ENCODE data around the gene ANKZF1.
"Not testable (repeated sequence)": the region's sequence is repeated elsewhere in the genome, so short reads cannot be mapped to it uniquely, and the experiment has no call there.

Gene ANKZF1, protein sequence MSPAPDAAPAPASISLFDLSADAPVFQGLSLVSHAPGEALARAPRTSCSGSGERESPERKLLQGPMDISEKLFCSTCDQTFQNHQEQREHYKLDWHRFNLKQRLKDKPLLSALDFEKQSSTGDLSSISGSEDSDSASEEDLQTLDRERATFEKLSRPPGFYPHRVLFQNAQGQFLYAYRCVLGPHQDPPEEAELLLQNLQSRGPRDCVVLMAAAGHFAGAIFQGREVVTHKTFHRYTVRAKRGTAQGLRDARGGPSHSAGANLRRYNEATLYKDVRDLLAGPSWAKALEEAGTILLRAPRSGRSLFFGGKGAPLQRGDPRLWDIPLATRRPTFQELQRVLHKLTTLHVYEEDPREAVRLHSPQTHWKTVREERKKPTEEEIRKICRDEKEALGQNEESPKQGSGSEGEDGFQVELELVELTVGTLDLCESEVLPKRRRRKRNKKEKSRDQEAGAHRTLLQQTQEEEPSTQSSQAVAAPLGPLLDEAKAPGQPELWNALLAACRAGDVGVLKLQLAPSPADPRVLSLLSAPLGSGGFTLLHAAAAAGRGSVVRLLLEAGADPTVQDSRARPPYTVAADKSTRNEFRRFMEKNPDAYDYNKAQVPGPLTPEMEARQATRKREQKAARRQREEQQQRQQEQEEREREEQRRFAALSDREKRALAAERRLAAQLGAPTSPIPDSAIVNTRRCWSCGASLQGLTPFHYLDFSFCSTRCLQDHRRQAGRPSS

DNA sequence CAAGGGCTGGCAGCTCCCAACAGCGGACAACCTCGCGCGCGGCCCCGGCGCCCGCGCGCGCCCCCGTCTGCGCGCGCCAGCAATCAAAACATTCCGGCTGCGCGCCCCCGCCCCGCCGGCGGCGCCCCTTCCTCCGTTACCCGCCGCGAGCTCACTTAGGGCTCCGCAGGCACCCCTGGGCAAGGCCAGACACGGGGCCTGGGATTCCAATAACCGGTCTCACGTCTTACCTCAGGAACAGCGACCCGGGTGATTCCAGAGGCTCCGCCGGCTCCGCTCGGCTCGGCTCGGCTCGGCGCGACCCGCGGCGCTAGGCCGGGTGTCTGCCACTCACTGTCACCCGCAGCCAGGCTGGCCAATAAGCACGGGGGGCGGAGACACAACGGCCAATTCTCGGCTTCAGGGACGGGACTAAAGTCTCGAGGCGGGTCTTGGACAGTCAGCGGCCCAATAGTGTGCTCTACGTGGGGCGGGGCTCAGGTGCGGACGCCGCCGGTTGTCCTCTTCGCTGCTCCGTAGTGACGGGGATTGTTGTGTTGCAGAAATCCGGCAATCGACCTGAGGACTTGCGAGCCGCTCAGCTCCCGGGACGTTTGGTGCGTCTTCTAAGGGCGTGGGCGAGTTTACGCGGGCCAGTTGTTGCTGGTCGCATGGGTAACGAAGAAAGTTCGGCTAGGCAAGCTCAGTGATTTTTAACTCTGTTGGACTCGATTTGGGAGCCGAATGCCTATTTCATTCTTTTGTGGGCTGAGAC is at the start of gene ANKZF1, which contains the start of gene ATG9A:
ANKZF1 (plus strand) TSS at position 502 of the 754 bp plus-strand sequence. CDS start 452 bp downstream, outside the sequence.
ATG9A (minus strand) TSS at position 332 of the 754 bp plus-strand sequence. CDS start 1,612 bp downstream, outside the sequence.
- peak; percentile 99 for DNase-seq

- DNase-seq, result no peak
Measured at GRCh38 chr2:219180961-219181360, 48.6 kb upstream of the ANKZF1 start.

GRCh38 chr2:219181531-219181930 is 48.1 kb upstream of the ANKZF1 start:
- DNase-seq, result no peak

GRCh38 chr2:219182331-219183150 is 47.1 kb upstream of the ANKZF1 start:
- no peak for DNase-seq

DNA sequence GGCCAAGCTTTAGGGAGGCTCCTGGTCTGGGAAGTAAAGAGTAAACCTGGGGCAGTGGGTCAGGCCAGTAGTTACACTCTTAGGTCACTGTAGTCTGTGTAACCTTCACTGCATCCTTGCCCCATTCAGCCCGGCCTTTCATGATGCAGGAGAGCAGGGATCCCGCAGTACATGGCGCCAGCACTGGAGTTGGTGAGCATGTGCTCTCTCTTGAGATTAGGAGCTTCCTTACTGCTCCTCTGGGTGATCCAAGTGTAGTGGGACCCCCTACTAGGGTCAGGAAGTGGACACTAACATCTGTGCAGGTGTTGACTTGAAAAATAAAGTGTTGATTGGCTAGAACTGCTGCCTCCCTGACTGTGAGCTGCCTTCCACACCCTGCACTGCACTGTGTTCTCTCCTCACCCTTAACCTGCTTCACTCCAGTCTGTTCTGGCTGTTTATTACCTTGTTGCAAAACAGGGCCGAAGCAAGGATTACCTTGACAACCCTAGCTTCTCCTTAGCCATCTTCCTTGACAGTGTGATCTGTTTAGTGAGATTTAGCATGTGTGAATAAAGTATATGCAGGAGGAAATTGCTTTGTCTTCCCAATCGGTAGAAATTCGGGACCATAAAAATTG is 46.3 kb upstream of the ANKZF1 start:
- DNase-seq, result no peak

DNA sequence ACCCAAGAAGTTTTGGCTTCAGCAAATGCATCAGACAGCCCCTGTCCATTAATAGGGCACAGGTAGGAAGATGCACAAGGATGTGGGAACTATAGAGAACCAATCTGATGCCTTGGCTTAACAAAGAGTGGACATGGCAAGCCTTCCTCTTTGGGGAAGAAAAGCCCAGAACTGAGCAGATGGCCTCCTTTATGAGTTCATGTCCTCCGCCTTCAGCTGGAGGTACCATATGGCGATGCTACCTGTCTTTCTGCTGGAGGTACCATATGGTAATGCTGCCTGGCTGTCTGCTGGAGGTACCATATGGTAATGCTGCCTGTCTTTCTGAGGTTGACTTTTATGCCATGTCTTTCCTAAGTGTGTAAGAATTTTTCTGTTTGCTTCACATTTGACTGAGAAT is 45.5 kb upstream of the ANKZF1 start:
- DNase-seq, result no peak

DNA sequence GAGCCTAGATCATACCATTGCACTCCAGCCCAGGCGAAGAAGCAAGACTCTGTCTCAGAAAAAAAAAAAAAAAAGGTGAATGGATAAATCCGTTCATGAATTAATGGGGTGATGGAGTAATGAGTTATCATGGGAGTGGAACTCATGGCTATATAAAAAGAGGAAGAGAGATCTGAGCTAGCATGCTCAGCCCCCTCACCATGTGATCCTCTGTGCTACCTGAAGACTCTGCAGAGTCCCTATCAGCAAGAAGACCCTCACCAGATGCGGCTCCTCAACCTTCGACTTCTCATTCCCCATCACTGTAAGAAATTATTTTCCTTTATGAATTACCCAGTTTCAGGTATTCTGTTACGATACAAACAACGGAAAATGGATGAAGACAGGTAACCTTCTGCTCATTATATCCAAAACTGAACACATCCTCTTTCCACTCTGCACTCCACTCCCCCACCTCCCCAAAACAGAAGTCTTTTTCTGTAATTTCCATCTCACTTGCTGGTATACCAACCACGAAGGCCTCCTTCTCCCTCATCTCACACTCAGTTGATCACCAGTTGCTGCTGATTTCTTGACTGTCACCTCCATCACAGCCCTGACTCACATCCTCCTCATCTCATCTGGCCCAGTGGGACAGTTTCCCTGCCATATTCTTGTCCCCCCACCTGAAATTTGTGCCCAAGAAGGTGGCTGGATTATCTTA is 42.7 kb upstream of the ANKZF1 start:
- DNase-seq, result no peak

DNA sequence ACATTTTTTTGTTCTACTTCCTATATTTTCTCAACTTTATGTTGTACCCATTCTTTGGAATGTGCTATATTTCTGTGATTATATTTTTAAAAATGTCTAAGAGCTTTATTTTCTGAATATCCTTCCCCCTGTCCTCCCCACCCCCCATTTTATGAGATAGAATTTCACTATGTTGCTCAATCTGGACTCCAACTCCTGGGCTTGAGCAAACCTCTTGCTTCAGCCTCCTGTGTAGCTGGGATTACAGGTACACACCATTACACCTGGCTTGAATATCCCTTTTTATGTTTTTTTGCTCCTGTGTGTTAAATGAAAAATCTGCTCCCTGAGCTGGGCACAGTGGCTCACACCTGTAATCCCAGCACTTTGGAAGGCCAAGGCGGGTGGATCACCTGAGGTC is 32.2 kb upstream of the ANKZF1 start:
- no peak for DNase-seq

DNA sequence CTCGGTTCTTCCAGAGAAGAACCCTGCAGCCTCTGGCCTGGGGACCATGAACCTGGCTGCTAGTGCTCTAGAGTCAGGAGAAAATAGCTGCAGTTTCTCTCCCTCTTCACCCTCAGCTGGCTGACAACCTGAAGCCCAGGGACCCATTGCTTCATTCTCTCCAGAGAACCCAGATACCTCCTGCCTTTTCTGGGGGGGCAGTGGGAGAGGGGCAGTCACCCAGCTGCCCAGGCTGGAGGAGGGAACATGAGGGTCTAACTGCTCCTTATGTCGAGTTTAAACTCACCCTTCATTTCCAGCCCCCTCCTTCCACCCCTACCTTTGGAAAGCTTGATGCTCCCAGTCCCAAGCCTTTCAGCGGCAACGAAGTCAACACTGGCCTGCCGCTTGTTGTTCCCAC is 30.6 kb upstream of the ANKZF1 start:
- no peak for DNase-seq

DNA sequence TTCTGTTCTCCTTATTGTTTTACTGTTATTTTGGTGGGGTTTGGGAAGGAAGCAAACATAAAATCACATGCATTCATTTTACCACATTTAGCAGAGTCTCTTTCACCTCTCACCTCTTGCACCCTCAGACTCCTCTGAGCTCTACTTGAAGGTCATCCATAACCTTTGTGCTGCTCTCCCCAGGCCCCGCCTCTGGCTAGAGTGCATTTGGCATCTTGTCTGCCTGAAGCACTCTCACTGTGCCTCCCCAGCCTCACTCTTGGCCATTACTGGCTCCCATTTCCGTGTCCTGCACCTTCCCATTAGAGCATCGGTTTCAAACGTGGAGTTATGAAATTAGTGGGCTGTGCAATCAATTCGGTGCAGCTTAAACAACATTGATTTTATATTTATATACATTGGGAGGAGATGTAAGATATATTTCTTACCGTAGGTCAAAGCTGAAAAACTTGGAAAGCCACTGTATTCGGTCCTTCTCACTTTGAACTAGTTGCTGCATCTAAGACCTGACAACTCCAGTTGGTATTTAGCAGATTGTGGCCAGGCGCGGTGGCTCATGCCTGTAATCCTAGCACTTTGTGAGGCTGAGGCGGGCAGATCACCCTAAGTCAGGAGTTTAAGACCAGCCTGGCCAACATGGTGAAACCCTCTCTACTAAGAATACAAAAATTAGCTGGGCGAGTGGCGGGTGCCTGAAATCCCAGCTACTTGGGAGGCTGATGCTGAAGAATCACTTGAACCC is 30.0 kb upstream of the ANKZF1 start:
- DNase-seq, result no peak

GRCh38 chr2:219200502-219201326 is 28.9 kb upstream of the ANKZF1 start:
- peak; percentile 35 to 60 for DNase-seq

GRCh38 chr2:219201331-219201730 is 28.3 kb upstream of the ANKZF1 start:
- not testable (repeated sequence) for DNase-seq

DNA sequence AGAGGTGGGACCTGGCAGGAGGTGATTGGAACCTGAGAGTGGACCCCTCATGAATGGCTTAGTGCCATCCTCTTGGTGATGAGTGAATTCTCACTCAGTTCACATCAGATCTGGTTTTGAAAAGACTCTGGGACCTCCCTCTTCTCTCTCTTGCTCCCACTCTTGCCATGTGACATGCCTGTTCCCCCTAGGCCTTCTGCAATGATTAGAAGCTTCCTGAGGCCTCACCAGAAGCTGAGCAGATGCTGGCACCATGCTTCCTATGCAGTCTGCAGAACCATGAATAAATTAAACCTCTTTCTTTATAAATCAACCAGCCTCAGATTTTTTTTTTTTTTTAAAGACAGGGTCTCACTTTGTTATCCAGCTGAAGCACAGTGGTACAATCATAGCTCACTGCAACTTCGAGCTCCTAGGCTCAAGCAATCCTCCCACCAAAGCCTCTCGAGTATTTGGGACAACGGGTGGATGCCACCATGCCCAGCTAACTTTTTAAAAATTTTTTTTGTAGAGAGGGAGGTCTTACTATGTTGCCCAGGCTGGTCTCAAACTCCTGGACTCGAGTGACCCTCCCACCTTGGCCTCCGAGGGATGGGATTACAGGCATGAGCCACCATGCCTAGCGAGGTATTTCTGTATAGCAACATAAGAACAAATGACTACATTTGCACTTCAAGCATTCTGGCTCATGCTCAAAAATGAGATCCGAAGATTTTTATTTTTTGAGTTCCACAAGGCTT is 25.0 kb upstream of the ANKZF1 start:
- DNase-seq, result no peak

DNA sequence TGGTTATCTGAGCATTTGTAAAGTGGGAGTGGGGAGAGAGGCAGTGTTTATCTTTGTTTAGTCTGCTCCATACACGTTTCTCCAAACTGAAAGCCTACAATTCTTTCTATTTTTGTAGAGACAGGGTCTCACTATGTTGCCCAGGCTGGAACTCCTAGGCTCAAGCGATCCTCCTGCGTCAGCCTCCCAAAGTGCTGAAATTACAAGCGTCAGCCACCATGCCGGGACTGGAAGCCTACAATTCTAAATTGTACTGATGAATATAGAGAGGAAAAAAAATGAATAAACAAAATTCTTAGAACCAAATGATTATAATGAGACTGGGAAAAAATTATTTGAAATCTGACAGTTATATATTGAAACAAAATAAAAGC is 24.5 kb upstream of the ANKZF1 start:
- DNase-seq, result no peak

GRCh38 chr2:219205981-219206327 is 23.7 kb upstream of the ANKZF1 start:
- DNase-seq, result no peak

GRCh38 chr2:219206328-219207133 is 23.1 kb upstream of the ANKZF1 start, which contains the start of gene ZFAND2B:
Gene ZFAND2B, plus strand, starts transcription at chr2:219206782. Its CDS starts 206 bp downstream, at chr2:219206988.
- DNase-seq, result peak; percentile 94 to 95

DNA sequence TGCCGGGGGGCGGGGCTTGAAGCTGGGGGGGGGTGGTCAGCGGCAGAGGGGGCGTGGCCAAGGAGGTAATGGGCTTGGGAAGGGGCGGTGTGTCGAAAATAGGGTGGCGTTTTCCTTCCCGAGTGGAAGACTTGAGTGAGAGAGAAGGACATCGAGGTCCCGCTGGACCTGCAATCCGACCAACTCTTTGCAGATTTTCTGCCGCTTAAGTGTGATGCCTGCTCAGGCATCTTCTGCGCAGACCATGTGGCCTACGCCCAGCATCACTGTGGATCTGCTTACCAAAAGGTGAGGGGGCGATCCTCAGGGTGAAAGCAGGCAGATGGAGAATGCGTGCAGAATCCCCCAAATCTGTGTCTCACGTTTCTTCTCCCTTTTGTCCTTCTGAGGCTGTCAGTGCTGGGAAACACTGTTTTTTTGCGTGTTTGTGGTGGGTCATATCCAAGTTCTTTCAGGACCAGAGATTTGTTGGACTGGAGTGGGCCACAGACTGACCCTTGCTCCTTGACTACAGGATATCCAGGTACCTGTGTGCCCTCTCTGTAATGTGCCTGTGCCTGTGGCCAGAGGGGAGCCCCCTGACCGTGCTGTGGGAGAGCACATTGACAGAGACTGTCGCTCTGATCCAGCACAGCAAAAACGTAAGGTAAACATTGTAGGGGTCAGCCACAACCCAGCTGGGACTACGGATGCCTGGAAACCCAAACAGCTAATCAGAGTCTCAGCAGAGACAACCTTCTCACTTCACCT is 22.3 kb upstream of the ANKZF1 start:
- no peak for DNase-seq
